ENCODE results near the gene RCAN1.

DNA sequence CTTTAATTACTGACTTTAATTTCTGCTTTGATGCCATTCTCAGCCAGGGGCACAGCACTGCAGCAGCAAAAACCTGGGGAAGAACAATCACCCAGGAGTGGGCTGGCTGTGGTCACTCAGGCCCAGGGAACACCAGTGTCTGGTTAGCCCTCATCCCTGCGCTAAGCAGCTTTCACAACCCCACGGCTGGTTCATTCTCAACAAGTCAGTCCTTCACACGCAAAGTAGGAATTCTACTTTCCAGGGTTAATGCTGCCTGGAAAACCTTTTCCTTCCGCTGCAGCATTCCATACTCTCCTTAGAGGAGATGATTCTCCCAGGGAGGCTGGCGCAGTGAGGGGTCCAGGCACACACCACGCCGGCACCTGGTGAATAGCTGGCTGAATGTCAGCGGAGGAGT, 78.6 kb downstream of the RCAN1 start:
- TF ChIP-seq HMG20B (CRISPR knock-in tag; conservative IDR thresholded peaks at IDR 0.05) (no peak), POLR2A (IDR thresholded peaks at IDR 0.05; ENCODE audit: insufficient read depth in 1 of 2, low read depth in 2 of 2, low read length in 2 of 2) (no peak), GZF1 (CRISPR knock-in tag; IDR thresholded peaks at IDR 0.05) (no peak), CTCF (CRISPR knock-in tag; IDR thresholded peaks at IDR 0.05) (no peak), MAZ (IDR thresholded peaks at IDR 0.05; ENCODE audit: borderline replicate concordance, low read depth, low read length) (no peak), MAZ (CRISPR knock-in tag; IDR thresholded peaks at IDR 0.05; ENCODE audit: low read depth) (no peak), POGK (CRISPR knock-in tag; conservative IDR thresholded peaks at IDR 0.05) (no peak), ELK4 (CRISPR knock-in tag; IDR thresholded peaks at IDR 0.05; ENCODE audit: borderline replicate concordance) (no peak), TCF12 (IDR thresholded peaks at IDR 0.05) (no peak), TCF12 (CRISPR knock-in tag; IDR thresholded peaks at IDR 0.05) (no peak), CENPX (CRISPR knock-in tag; IDR thresholded peaks at IDR 0.05) (no peak), DMTF1 (CRISPR knock-in tag; IDR thresholded peaks at IDR 0.05) (no peak), PHF21A (CRISPR knock-in tag; IDR thresholded peaks at IDR 0.05) (no peak)

All from HepG2 (cell line).